ENCODE results near the gene COLQ.
A peak's percentile ranks its signal among the peaks of the same experiment; 100 is the strongest.
"Not testable (repeated sequence)": the region's sequence is repeated elsewhere in the genome, so short reads cannot be mapped to it uniquely, and the experiment has no call there.

COLQ gene

GRCh38 chr3:15434756-15435155, 86.8 kb downstream of the COLQ start:
- no peak overlapping the region for H3K27ac ChIP-seq
- no peak for DNase-seq (ENCODE audit: low read depth, low spot score)

- no peak for DNase-seq (ENCODE audit: low read depth, low spot score)
Measured at GRCh38 chr3:15433531-15433930, 88.0 kb downstream of the COLQ start.

GRCh38 chr3:15431256-15431837, 90.2 kb downstream of the COLQ start:
- no peak for DNase-seq (ENCODE audit: low read depth, low spot score)
- H3K27ac ChIP-seq, result no peak overlapping the region

More at GRCh38 chr3:15433531-15433930, 88.0 kb downstream of the COLQ start:
- H3K27ac ChIP-seq, result no peak overlapping the region

GRCh38 chr3:15430624-15431023, 90.9 kb downstream of the COLQ start:
- no peak overlapping the region for H3K27ac ChIP-seq
- no peak for DNase-seq (ENCODE audit: low read depth, low spot score)

- H3K27ac ChIP-seq, result peak overlapping the region; percentile 61
- DNase-seq (ENCODE audit: low read depth, low spot score), result no peak
Measured at GRCh38 chr3:15429080-15429479, 92.4 kb downstream of the COLQ start.

GRCh38 chr3:15428539-15428938, 93.0 kb downstream of the COLQ start:
- H3K27ac ChIP-seq, result peak overlapping the region; percentile 61
- DNase-seq (ENCODE audit: low read depth, low spot score), result peak; percentile 76

GRCh38 chr3:15427981-15428380, 93.5 kb downstream of the COLQ start:
- no peak for DNase-seq (ENCODE audit: low read depth, low spot score)
- peak overlapping the region; percentile 61 for H3K27ac ChIP-seq

GRCh38 chr3:15427182-15427880, 94.2 kb downstream of the COLQ start, which contains the start of the genes EAF1 and METTL6:
EAF1 (plus strand) TSS chr3:15427598; CDS start chr3:15427780, 182 bp downstream.
METTL6 (minus strand) TSS chr3:15427544; CDS start chr3:15426511, 1,033 bp downstream.
- peak within 1 kb of the TSS; percentile 61 for H3K27ac ChIP-seq
- DNase-seq (ENCODE audit: low read depth, low spot score), result no peak

GRCh38 chr3:15426579-15427118, 94.9 kb downstream of the COLQ start:
- DNase-seq (ENCODE audit: low read depth, low spot score), result no peak
- H3K27ac ChIP-seq, result peak overlapping the region; percentile 61

GRCh38 chr3:15420871-15421270, 100.6 kb downstream of the COLQ start:
- H3K27ac ChIP-seq, result no peak overlapping the region

GRCh38 chr3:15410966-15411365, 110.5 kb downstream of the COLQ start:
- H3K27ac ChIP-seq; DNase-seq (ENCODE audit: low read depth, low spot score): not testable (repeated sequence)

More at GRCh38 chr3:15420871-15421270, 100.6 kb downstream of the COLQ start:
- DNase-seq (ENCODE audit: low read depth, low spot score), result no peak

- no peak overlapping the region for H3K27ac ChIP-seq
- DNase-seq (ENCODE audit: low read depth, low spot score), result no peak
Measured at GRCh38 chr3:15409774-15410173, 111.7 kb downstream of the COLQ start.

- DNase-seq (ENCODE audit: low read depth, low spot score), result no peak
- no peak overlapping the region for H3K27ac ChIP-seq
Measured at GRCh38 chr3:15409239-15409638, 112.3 kb downstream of the COLQ start.

GRCh38 chr3:15405448-15406050, 116.0 kb downstream of the COLQ start:
- no peak overlapping the region for H3K27ac ChIP-seq
- no peak for DNase-seq (ENCODE audit: low read depth, low spot score)

GRCh38 chr3:15404767-15405166, 116.7 kb downstream of the COLQ start:
- DNase-seq (ENCODE audit: low read depth, low spot score), result no peak
- H3K27ac ChIP-seq, result no peak overlapping the region

GRCh38 chr3:15403965-15404364, 117.5 kb downstream of the COLQ start:
- DNase-seq (ENCODE audit: low read depth, low spot score), result no peak
- H3K27ac ChIP-seq, result no peak overlapping the region

GRCh38 chr3:15403495-15403894, 118.0 kb downstream of the COLQ start:
- H3K27ac ChIP-seq, result no peak overlapping the region
- no peak for DNase-seq (ENCODE audit: low read depth, low spot score)

GRCh38 chr3:15401936-15402335, 119.6 kb downstream of the COLQ start:
- DNase-seq (ENCODE audit: low read depth, low spot score), result no peak
- no peak overlapping the region for H3K27ac ChIP-seq
